Mesenchymal stem cell (in vitro differentiated cells and primary cell): ENCODE data around the gene TSPAN15.
A peak's percentile ranks its signal among the peaks of the same experiment; 100 is the strongest.

Source experiments
- DNase-seq: peaks from one replicate; pipeline ENCODE4 v3.0.0-alpha.2; 2013
- H2AFZ ChIP-seq: one replicate; pipeline ENCODE4 v1.6.1; 2013; ENCODE audit warnings: low read depth, mild to moderate bottlenecking, control low read depth, inconsistent platforms, low read length, moderate library complexity
- H2AK5ac ChIP-seq: 2 replicates; pipeline ENCODE4 v1.6.1; 2013; ENCODE audit warnings: low read length, moderate library complexity, mild to moderate bottlenecking, inconsistent platforms; ENCODE audit not compliant: severe bottlenecking
- H2BK120ac ChIP-seq: one replicate; pipeline ENCODE4 v1.6.1; 2013; ENCODE audit warnings: low read depth, mild to moderate bottlenecking, inconsistent platforms, low read length, moderate library complexity
- H2BK12ac ChIP-seq, 2 experiments: one replicate each; pipeline ENCODE4 v1.6.1; 2013; ENCODE audit warnings: inconsistent platforms in 2 of 2, low read length in 2 of 2, mild to moderate bottlenecking in 2 of 2, moderate library complexity in 2 of 2, control low read depth in 1 of 2
- H2BK15ac ChIP-seq: one replicate; pipeline ENCODE4 v1.6.1; 2013; ENCODE audit warnings: mild to moderate bottlenecking, low read depth, inconsistent platforms; ENCODE audit not compliant: poor library complexity, severe bottlenecking
- H2BK5ac ChIP-seq: 2 replicates; pipeline ENCODE4 v1.6.1; 2013; ENCODE audit warnings: low read depth, mild to moderate bottlenecking, low read length, control low read depth, inconsistent platforms; ENCODE audit not compliant: poor library complexity, severe bottlenecking
- H3K14ac ChIP-seq, 2 experiments: one replicate each; pipeline ENCODE4 v1.6.1; 2013; ENCODE audit warnings: inconsistent platforms in 2 of 2, low read length in 2 of 2, control low read depth in 1 of 2, mild to moderate bottlenecking in 1 of 2, moderate library complexity in 1 of 2
- H3K18ac ChIP-seq, 2 experiments: one replicate each; pipeline ENCODE4 v1.6.1; 2013; ENCODE audit warnings: inconsistent platforms in 2 of 2, low read length in 2 of 2, control low read depth in 1 of 2, low read depth in 1 of 2, mild to moderate bottlenecking in 1 of 2
- H3K23ac ChIP-seq, 2 experiments: one replicate each; pipeline ENCODE4 v1.6.1; 2013; ENCODE audit warnings: inconsistent platforms in 2 of 2, low read length in 2 of 2, mild to moderate bottlenecking in 2 of 2, moderate library complexity in 2 of 2, control low read depth in 1 of 2
- H3K27ac ChIP-seq: 2 replicates; pipeline ENCODE4 v1.5.1; 2013; ENCODE audit warnings: mild to moderate bottlenecking, moderate library complexity, low read length, control low read depth, inconsistent platforms; ENCODE audit not compliant: poor library complexity, severe bottlenecking
- H3K27me3 ChIP-seq, 2 experiments: 2 replicates each; pipeline versions ENCODE4 v1.6.1 to v1.7.0; 2013; ENCODE audit warnings: low read length in 2 of 2, mild to moderate bottlenecking in 2 of 2, moderate library complexity in 2 of 2, control low read depth in 1 of 2, inconsistent platforms in 1 of 2; ENCODE audit not compliant: control insufficient read depth in 1 of 2, insufficient read depth in 1 of 2
- H3K36me3 ChIP-seq, 2 experiments: 2 replicates each; pipeline versions ENCODE4 v1.6.1 to v1.7.0; 2013; ENCODE audit warnings: low read length in 2 of 2, control low read depth in 1 of 2, inconsistent platforms in 1 of 2, low read depth in 1 of 2, mild to moderate bottlenecking in 1 of 2; ENCODE audit not compliant: insufficient read depth in 2 of 2, control insufficient read depth in 1 of 2
- H3K4ac ChIP-seq, 2 experiments: one replicate each; pipeline ENCODE4 v1.6.1; 2013; ENCODE audit warnings: inconsistent platforms in 2 of 2, low read length in 2 of 2, mild to moderate bottlenecking in 2 of 2, moderate library complexity in 2 of 2, control low read depth in 1 of 2, low read depth in 1 of 2
- H3K4me1 ChIP-seq: 2 replicates; pipeline ENCODE4 v1.6.1; 2013; ENCODE audit warnings: low read depth, low read length, control low read depth; ENCODE audit not compliant: control insufficient read depth, insufficient read depth
- H3K4me2 ChIP-seq: 2 replicates; pipeline ENCODE4 v1.6.1; 2013; ENCODE audit warnings: low read length, mild to moderate bottlenecking, inconsistent platforms; ENCODE audit not compliant: poor library complexity, severe bottlenecking
- H3K4me3 ChIP-seq, 2 experiments: 2 replicates each; pipeline versions ENCODE4 v1.5.1 to v1.7.0; 2013; ENCODE audit warnings: low read length in 2 of 2, mild to moderate bottlenecking in 2 of 2, control low read depth in 1 of 2, low read depth in 1 of 2; ENCODE audit not compliant: insufficient read depth in 1 of 2
- H3K79me1 ChIP-seq: replicated peaks from 2 replicates; pipeline ENCODE4 v1.6.1; 2013; ENCODE audit warnings: mild to moderate bottlenecking, control low read depth, low read length, inconsistent platforms; ENCODE audit not compliant: poor library complexity, severe bottlenecking
- H3K9ac ChIP-seq: 2 replicates; pipeline ENCODE4 v1.7.0; 2013; ENCODE audit warnings: mild to moderate bottlenecking, low read length, moderate library complexity
- H3K9me3 ChIP-seq: 2 replicates; pipeline ENCODE4 v1.7.0; 2013; ENCODE audit warnings: mild to moderate bottlenecking, low read length; ENCODE audit not compliant: control insufficient read depth
- H4K8ac ChIP-seq: one replicate; pipeline ENCODE4 v1.6.1; 2013; ENCODE audit warnings: inconsistent platforms, mild to moderate bottlenecking, low read length, moderate library complexity
- H4K91ac ChIP-seq: one replicate; pipeline ENCODE4 v1.6.1; 2013; ENCODE audit warnings: mild to moderate bottlenecking, low read length, inconsistent platforms
- WGBS: methylation state at CpG from one replicate; pipeline ENCODE4 v1.1.7; 2013; ENCODE audit warnings: mixed read lengths; 5-methylcytosine and 5-hydroxymethylcytosine counted together

TSPAN15 gene

DNA sequence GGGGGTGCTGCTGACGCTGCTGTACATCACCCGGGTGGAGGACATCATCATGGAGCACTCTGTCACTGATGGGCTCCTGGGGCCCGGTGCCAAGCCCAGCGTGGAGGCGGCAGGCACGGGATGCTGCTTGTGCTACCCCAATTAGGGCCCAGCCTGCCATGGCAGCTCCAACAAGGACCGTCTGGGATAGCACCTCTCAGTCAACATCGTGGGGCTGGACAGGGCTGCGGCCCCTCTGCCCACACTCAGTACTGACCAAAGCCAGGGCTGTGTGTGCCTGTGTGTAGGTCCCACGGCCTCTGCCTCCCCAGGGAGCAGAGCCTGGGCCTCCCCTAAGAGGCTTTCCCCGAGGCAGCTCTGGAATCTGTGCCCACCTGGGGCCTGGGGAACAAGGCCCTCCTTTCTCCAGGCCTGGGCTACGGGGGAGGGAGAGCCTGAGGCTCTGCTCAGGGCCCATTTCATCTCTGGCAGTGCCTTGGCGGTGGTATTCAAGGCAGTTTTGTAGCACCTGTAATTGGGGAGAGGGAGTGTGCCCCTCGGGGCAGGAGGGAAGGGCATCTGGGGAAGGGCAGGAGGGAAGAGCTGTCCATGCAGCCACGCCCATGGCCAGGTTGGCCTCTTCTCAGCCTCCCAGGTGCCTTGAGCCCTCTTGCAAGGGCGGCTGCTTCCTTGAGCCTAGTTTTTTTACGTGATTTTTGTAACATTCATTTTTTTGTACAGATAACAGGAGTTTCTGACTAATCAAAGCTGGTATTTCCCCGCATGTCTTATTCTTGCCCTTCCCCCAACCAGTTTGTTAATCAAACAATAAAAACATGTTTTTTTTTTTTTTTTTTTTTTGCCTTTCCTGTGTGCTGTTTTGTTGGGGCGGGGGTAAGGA, 55.8 kb downstream of the TSPAN15 start:
- H3K9me3 ChIP-seq = no peaks in the 10 kb centered on the region
- no peak overlapping the region for H2BK5ac ChIP-seq
- no peak for DNase-seq
- peaks cover 0 to 2% of the 10 kb centered on the region in 2 experiments for H3K36me3 ChIP-seq
- no peak overlapping the region for H2AFZ ChIP-seq
- H2AK5ac ChIP-seq = no peak overlapping the region
- H3K4ac ChIP-seq = peak overlapping the region in 1 of 2 experiments; percentile 12
- H3K27me3 ChIP-seq = peaks cover 0 to 44% of the 10 kb centered on the region in 2 experiments
- H3K27ac ChIP-seq = no peak overlapping the region
- H4K8ac ChIP-seq = peak overlapping the region; percentile 14
- peaks cover 9% of the 10 kb centered on the region for H3K4me1 ChIP-seq
- WGBS = 79% methylated on average over 16 of the region's 19 CpGs
- peak overlapping the region; percentile 2 for H2BK15ac ChIP-seq
- no peak overlapping the region for H2BK12ac ChIP-seq
- H3K14ac ChIP-seq = peak overlapping the region in 1 of 2 experiments; percentile 23
- H3K18ac ChIP-seq = no peak overlapping the region
- no peak overlapping the region for H3K23ac ChIP-seq
- no peaks in the 10 kb centered on the region for H3K79me1 ChIP-seq
- no peak overlapping the region for H3K9ac ChIP-seq
- H3K4me3 ChIP-seq = peak overlapping the region; percentile 6 to 70
- H4K91ac ChIP-seq = peak overlapping the region; percentile 65
- peak overlapping the region; percentile 7 for H2BK120ac ChIP-seq
- peak overlapping the region; percentile 89 for H3K4me2 ChIP-seq

DNA sequence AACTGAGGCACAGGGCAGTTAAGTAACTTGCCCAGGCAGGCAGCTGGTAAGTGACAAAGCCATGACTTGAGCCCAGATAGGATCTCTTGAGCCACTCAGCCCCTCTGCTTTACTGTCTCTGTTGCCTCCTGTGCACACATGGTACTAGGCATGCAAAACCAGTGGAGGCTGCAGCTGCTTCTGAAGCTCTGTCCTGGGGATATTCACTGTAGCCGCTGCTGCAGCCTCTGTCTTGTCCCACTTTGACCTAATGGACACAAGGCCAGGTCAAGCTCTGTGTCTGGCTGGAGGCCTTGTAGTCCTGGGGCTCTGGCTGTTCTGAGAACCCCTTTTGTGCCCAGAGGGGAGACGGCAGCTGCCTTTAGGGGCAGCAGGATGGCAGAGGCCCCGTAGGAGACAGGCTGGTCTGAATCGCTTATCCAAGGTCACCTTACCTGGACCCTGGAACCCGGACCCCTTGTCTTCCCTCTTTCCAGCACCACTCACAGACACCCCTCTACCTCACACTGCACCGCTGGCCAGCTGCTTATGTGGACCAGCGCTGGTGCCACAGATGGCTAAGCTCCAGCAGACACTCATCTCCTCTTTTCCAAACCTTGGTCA, 57.6 kb downstream of the TSPAN15 start:
- Histone ChIP-seq H3K79me1 (no peaks in the 10 kb centered on the region), H3K4me3 (no peak overlapping the region), H2BK5ac (no peak overlapping the region), H3K4me2 (no peak overlapping the region), H3K14ac (no peak overlapping the region), H3K18ac (no peak overlapping the region), H4K8ac (no peak overlapping the region), H3K4me1 (peaks cover 9% of the 10 kb centered on the region), H2AK5ac (no peak overlapping the region), H3K23ac (no peak overlapping the region), H2BK120ac (no peak overlapping the region), H2AFZ (no peak overlapping the region), H3K27me3 (peaks cover 0 to 47% of the 10 kb centered on the region in 2 experiments), H3K36me3 (no peaks in the 10 kb centered on the region), H2BK12ac (no peak overlapping the region), H2BK15ac (no peak overlapping the region), H3K9me3 (no peaks in the 10 kb centered on the region), H3K27ac (no peak overlapping the region), H3K4ac (no peak overlapping the region), H3K9ac (no peak overlapping the region), H4K91ac (no peak overlapping the region)
- 81% methylated on average over 6 of the region's 7 CpGs for WGBS
- no peak for DNase-seq

DNA sequence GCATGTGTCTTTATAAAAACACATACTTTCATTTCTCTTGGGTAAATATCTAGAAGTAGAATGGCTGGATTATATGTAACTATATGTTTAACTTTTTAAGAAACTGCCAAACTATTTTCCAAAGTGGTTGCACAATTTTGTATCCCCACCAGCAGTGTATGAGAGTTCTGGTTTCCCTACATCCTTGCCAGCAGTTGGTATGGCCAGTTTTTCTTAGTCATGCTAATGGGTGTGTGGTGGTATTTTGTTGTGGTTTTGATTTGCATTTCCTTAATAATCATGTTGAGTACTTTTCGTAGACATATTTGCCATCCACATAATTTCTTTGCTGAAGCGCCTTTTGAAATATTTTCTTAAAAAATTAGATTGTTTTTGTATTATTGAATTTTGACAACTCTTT, 61.6 kb downstream of the TSPAN15 start:
- no peaks in the 10 kb centered on the region for H3K79me1 ChIP-seq
- no peak overlapping the region for H2BK15ac ChIP-seq
- no peak overlapping the region for H3K4me2 ChIP-seq
- no peak overlapping the region for H3K9ac ChIP-seq
- H2AFZ ChIP-seq = no peak overlapping the region
- no peak overlapping the region for H3K23ac ChIP-seq
- no peak overlapping the region for H3K14ac ChIP-seq
- DNase-seq = no peak
- no peak overlapping the region for H2BK120ac ChIP-seq
- H2AK5ac ChIP-seq = no peak overlapping the region
- H3K18ac ChIP-seq = no peak overlapping the region
- H4K8ac ChIP-seq = no peak overlapping the region
- no peaks in the 10 kb centered on the region for H3K4me1 ChIP-seq
- H3K27me3 ChIP-seq = peaks cover 18 to 58% of the 10 kb centered on the region in 2 experiments
- no peak overlapping the region for H3K4ac ChIP-seq
- no CpG with 5 or more reads among the region's 2 CpGs for WGBS
- no peaks in the 10 kb centered on the region for H3K9me3 ChIP-seq
- H2BK12ac ChIP-seq = no peak overlapping the region
- H3K4me3 ChIP-seq = no peak overlapping the region
- H3K36me3 ChIP-seq = no peaks in the 10 kb centered on the region
- no peak overlapping the region for H4K91ac ChIP-seq
- H2BK5ac ChIP-seq = no peak overlapping the region
- H3K27ac ChIP-seq = no peak overlapping the region

DNA sequence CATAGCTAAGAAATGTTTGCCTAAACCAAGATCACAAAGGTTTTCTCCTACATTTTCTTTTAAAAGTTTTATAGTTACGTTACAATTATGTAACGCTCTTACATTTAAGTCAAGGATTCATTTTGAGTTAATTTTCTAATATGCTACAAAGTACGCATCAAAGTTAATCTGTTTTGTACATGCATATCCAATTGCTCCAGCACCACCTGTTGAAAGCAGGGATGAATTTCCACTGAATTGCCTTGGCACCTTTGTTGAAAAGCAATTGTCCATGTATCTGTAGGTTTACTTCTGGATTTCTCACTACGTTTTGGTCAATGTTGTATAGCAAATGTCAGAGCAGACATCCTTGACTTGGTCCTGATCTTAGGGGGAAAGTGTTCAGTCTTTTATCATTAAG, 62.4 kb downstream of the TSPAN15 start:
- no peak overlapping the region for H4K8ac ChIP-seq
- H2AFZ ChIP-seq = no peak overlapping the region
- no peaks in the 10 kb centered on the region for H3K9me3 ChIP-seq
- no peak overlapping the region for H2AK5ac ChIP-seq
- H3K27me3 ChIP-seq = peaks cover 18 to 60% of the 10 kb centered on the region in 2 experiments
- H3K4me3 ChIP-seq = no peak overlapping the region
- no peak overlapping the region for H3K23ac ChIP-seq
- no peak overlapping the region for H3K4ac ChIP-seq
- no peaks in the 10 kb centered on the region for H3K36me3 ChIP-seq
- no peak overlapping the region for H3K18ac ChIP-seq
- H3K14ac ChIP-seq = no peak overlapping the region
- WGBS = 74% methylated on average over 3 of the region's 4 CpGs
- no peak overlapping the region for H2BK120ac ChIP-seq
- no peaks in the 10 kb centered on the region for H3K79me1 ChIP-seq
- no peak overlapping the region for H4K91ac ChIP-seq
- H3K9ac ChIP-seq = no peak overlapping the region
- H3K4me1 ChIP-seq = no peaks in the 10 kb centered on the region
- H2BK15ac ChIP-seq = no peak overlapping the region
- H2BK5ac ChIP-seq = no peak overlapping the region
- no peak overlapping the region for H3K27ac ChIP-seq
- no peak overlapping the region for H3K4me2 ChIP-seq
- no peak overlapping the region for H2BK12ac ChIP-seq
- DNase-seq = no peak
